IMR-90 (cell line): ENCODE measurements around the gene DENND2C.

ENCODE experiments used
- BHLHE40 ChIP-seq: fragments of 150-350 bp; IDR thresholded peaks from 2 replicates; pipeline ENCODE4 v1.6.1; 2016; ENCODE audit warnings: mild to moderate bottlenecking, low read depth, low read length
- CEBPB ChIP-seq: IDR thresholded peaks from 2 replicates; pipeline ENCODE4 v1.6.1; 2012; ENCODE audit warnings: low read depth, low read length, improper control_type of control experiment
- CHD1 ChIP-seq: IDR thresholded peaks from 2 replicates; pipeline ENCODE4 v1.6.1; 2012; ENCODE audit warnings: low read depth, low read length, improper control_type of control experiment
- CTCF ChIP-seq: conservative IDR thresholded peaks from 2 replicates; pipeline ENCODE4 v1.5.1; 2012; ENCODE audit warnings: mild to moderate bottlenecking, low read depth, low read length, improper control_type of control experiment
- FOS ChIP-seq: fragments of 150-350 bp; IDR thresholded peaks from 2 replicates; pipeline ENCODE4 v1.6.1; 2016; ENCODE audit warnings: low read depth, low read length
- MAFK ChIP-seq: IDR thresholded peaks from 2 replicates; pipeline ENCODE4 v1.6.1; 2012; ENCODE audit warnings: low read depth, low read length, improper control_type of control experiment
- MAZ ChIP-seq: IDR thresholded peaks from 2 replicates; pipeline ENCODE4 v1.6.1; 2012; ENCODE audit warnings: low read depth, mild to moderate bottlenecking, low read length, improper control_type of control experiment, moderate library complexity, borderline replicate concordance
- POLR2A ChIP-seq: IDR thresholded peaks from 2 replicates; pipeline ENCODE4 v1.6.1; 2012; ENCODE audit warnings: mild to moderate bottlenecking, low read depth, low read length
- RAD21 ChIP-seq: IDR thresholded peaks from 2 replicates; pipeline ENCODE4 v1.6.1; 2012; ENCODE audit warnings: low read length, improper control_type of control experiment
- RCOR1 ChIP-seq: IDR thresholded peaks from 2 replicates; pipeline ENCODE4 v1.6.1; 2012; ENCODE audit warnings: mild to moderate bottlenecking, low read length, improper control_type of control experiment; ENCODE audit not compliant: insufficient replicate concordance
- RFX5 ChIP-seq: IDR thresholded peaks from 2 replicates; pipeline ENCODE4 v1.8.0; 2012; ENCODE audit warnings: low read depth, mild to moderate bottlenecking, low read length, moderate library complexity
- SMC3 ChIP-seq: fragments of 150-350 bp; IDR thresholded peaks from 2 replicates; pipeline ENCODE4 v1.6.1; 2016; ENCODE audit warnings: low read depth, mild to moderate bottlenecking, antibody characterized with exemption, low read length, moderate library complexity
- USF2 ChIP-seq: fragments of 150-350 bp; IDR thresholded peaks from 2 replicates; pipeline ENCODE4 v1.6.1; 2017; ENCODE audit warnings: mild to moderate bottlenecking, antibody characterized with exemption, low read length, low read depth

GRCh38 chr1:114595602-114596001 is 74.2 kb downstream of the DENND2C start:
- no peak for TF ChIP-seq CTCF
- no peak for TF ChIP-seq RCOR1
- no peak for TF ChIP-seq POLR2A
- no peak for TF ChIP-seq SMC3
- no peak for TF ChIP-seq MAFK
- TF ChIP-seq FOS: no peak
- TF ChIP-seq CEBPB: no peak
- no peak for TF ChIP-seq CHD1
- no peak for TF ChIP-seq RFX5
- no peak for TF ChIP-seq RAD21
- no peak for TF ChIP-seq MAZ
- no peak for TF ChIP-seq USF2
- TF ChIP-seq BHLHE40: no peak
